ENCODE results near the gene INTS4. TPM values are rescaled to one million over a fixed set of nuclear protein-coding genes. Genes with fewer than 3 reads are reported as not detected.
"Not testable (repeated sequence)": the region's sequence is repeated elsewhere in the genome, so short reads cannot be mapped to it uniquely, and the experiment has no call there.

The INTS4 gene
- total and polyA plus RNA-seq, 8 donors, result 31.1 to 63.9 (median 51.9) TPM

- H3K36me3 ChIP-seq, result no peaks in the 10 kb centered on the region
- H3K27me3 ChIP-seq, result no peaks in the 10 kb centered on the region
- H3K27ac ChIP-seq, result no peak overlapping the region
- no peaks in the 10 kb centered on the region for H3K9me3 ChIP-seq
- DNase-seq (no peak), ATAC-seq (no peak)
- intact Hi-C loops (cut with DNase I), result no loop called here
- no peak for TF ChIP-seq CTCF (IDR thresholded peaks at IDR 0.05)
- H3K4me1 ChIP-seq, result peaks cover 7% of the 10 kb centered on the region in 2 donors
- no peak overlapping the region for H3K4me3 ChIP-seq
Measured at GRCh38 chr11:78031629-78032028, 37.2 kb upstream of the INTS4 start.

GRCh38 chr11:78030429-78031325 lies 36.2 kb upstream of the INTS4 start:
- intact Hi-C loops (cut with DNase I), result no loop called here
- Histone ChIP-seq H3K4me1 (peaks cover 7% of the 10 kb centered on the region in 2 donors), H3K27ac (peak overlapping the region in 1 of 2 donors; percentile 23), H3K27me3 (no peaks in the 10 kb centered on the region), H3K4me3 (no peak overlapping the region), H3K9me3 (no peaks in the 10 kb centered on the region), H3K36me3 (no peaks in the 10 kb centered on the region)
- peak; percentile 72 to 97 (median 88) for DNase-seq
- TF ChIP-seq CTCF (IDR thresholded peaks at IDR 0.05), result no peak
- peak; percentile 96 for ATAC-seq

GRCh38 chr11:78028423-78028822 lies 34.0 kb upstream of the INTS4 start:
- H3K27ac ChIP-seq; H3K4me3 ChIP-seq; intact Hi-C loops (cut with DNase I); H3K4me1 ChIP-seq; ATAC-seq; H3K9me3 ChIP-seq; H3K36me3 ChIP-seq; DNase-seq; H3K27me3 ChIP-seq: not testable (repeated sequence)

GRCh38 chr11:78027759-78028158 lies 33.3 kb upstream of the INTS4 start:
- H3K27ac ChIP-seq, result no peak overlapping the region
- DNase-seq (no peak), ATAC-seq (no peak)
- no peak for TF ChIP-seq CTCF (IDR thresholded peaks at IDR 0.05)
- H3K36me3 ChIP-seq, result no peaks in the 10 kb centered on the region
- H3K9me3 ChIP-seq, result no peaks in the 10 kb centered on the region
- H3K4me3 ChIP-seq, result no peak overlapping the region
- intact Hi-C loops (cut with DNase I), result no loop called here
- H3K27me3 ChIP-seq, result peaks cover 0 to 6% of the 10 kb centered on the region in 2 donors
- H3K4me1 ChIP-seq, result peaks cover 7 to 9% of the 10 kb centered on the region in 2 donors

GRCh38 chr11:78025378-78025777 lies 30.9 kb upstream of the INTS4 start:
- H3K9me3 ChIP-seq, result no peaks in the 10 kb centered on the region
- H3K4me3 ChIP-seq, result no peak overlapping the region
- ATAC-seq, result no peak
- intact Hi-C loops (cut with DNase I), result no loop called here
- H3K27ac ChIP-seq, result no peak overlapping the region
- no peak for DNase-seq
- no peaks in the 10 kb centered on the region for H3K36me3 ChIP-seq
- H3K4me1 ChIP-seq, result peaks cover 4 to 5% of the 10 kb centered on the region in 2 donors
- peaks cover 0 to 17% of the 10 kb centered on the region in 2 donors for H3K27me3 ChIP-seq
- no peak for TF ChIP-seq CTCF (IDR thresholded peaks at IDR 0.05)
